PFSK-1 (cell line): ENCODE measurements around the gene MPZL1.

Experiments used
- FOXP2 ChIP-seq: optimal IDR thresholded peaks from 2 replicates; pipeline ENCODE3; 2011; ENCODE audit warnings: borderline replicate concordance, control low read depth, inconsistent platforms; ENCODE audit not compliant: insufficient read depth; ENCODE audit errors: extremely low read length, extremely low read depth
- POLR2AphosphoS5 ChIP-seq: IDR thresholded peaks from 2 replicates; pipeline ENCODE4 v1.6.1; 2012; ENCODE audit warnings: low read depth, mild to moderate bottlenecking, control low read depth, low read length, moderate library complexity
- SIN3A ChIP-seq: IDR thresholded peaks from 2 replicates; pipeline ENCODE4 v1.6.1; 2012; ENCODE audit warnings: mild to moderate bottlenecking, low read length, moderate library complexity, borderline replicate concordance; ENCODE audit not compliant: insufficient read depth
- TAF1 ChIP-seq: IDR thresholded peaks from 2 replicates; pipeline ENCODE4 v1.6.1; 2012; ENCODE audit warnings: low read length, control low read depth, borderline replicate concordance; ENCODE audit not compliant: insufficient read depth
- TF ChIP-seq, protein P1 (sequence below), 2 experiments: IDR thresholded peaks; 2 replicates each; pipeline versions ENCODE4 v1.6.1 to v1.8.0; 2011 to 2012; ENCODE audit warnings: low read depth in 2 of 2, low read length in 2 of 2, control low read depth in 1 of 2, inconsistent platforms in 1 of 2, mild to moderate bottlenecking in 1 of 2, moderate library complexity in 1 of 2; ENCODE audit not compliant: insufficient read depth in 1 of 2

Gene MPZL1

DNA sequence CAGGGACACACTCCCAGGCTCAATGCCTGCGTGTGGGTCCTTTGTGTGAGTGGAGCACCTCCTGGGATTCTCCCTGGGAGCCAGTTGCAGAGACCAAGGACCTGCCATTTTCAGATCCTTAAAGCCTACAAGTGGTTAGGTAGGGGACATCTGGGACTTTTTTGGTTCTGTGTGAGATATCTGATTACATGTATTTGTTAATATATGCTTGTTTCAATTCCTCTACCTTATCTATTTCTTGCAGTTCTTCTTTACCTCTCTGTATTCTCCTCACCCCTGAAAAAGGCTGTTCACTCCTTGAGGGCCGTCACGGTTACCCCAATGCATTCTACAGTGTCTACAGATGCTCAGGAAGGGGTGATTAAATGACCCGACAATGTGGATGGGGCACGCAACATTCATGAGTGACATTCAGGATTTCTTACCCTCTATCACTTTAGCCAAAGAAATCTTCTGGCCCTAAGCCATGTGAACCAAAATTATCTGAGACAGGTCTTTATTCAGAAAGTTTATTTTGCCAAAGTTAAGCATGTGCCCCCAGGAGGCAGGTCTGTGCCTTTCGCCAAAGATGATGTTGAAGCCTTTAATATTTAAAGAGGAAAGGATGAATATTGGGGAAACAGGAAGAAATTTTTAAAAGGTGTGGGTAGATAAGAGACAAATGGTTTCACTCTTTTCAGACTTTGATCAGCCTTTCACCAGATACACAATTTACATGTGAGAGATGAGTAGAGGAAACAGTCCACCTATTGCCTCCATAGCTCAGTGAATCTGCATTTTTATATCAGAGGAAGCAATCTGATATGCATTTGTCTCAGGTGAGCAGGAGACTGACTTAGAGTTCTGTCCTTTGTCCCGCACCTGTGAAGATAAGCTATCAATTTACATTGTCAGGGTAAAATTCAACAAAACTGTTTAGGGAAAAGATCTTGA lies 44.6 kb upstream of the MPZL1 start:
- no peak for TF ChIP-seq SIN3A
- no peak for TF ChIP-seq POLR2AphosphoS5

DNA sequence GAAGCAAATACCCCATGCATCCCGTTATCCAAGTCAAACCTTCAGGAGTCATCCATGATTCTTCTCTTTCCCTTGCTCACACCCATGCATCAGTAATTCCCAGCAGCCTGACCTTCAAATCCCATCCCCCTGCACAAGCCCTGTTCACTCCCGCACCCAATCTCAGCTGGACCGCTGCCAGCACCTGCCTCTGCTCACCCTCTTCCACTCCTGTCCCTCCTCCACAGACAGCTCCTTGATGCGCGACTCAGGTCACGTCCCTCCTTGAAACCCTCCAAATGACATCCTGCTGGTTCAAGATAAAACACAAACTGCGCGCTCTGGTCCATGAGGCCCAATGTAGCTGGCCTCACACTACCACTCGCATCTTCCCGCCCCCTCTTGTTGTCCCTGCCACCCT lies 43.4 kb upstream of the MPZL1 start:
- TF ChIP-seq TAF1 (no peak), POLR2AphosphoS5 (no peak), SIN3A (no peak), FOXP2 (no peak)
- TF ChIP-seq, protein P1, sequence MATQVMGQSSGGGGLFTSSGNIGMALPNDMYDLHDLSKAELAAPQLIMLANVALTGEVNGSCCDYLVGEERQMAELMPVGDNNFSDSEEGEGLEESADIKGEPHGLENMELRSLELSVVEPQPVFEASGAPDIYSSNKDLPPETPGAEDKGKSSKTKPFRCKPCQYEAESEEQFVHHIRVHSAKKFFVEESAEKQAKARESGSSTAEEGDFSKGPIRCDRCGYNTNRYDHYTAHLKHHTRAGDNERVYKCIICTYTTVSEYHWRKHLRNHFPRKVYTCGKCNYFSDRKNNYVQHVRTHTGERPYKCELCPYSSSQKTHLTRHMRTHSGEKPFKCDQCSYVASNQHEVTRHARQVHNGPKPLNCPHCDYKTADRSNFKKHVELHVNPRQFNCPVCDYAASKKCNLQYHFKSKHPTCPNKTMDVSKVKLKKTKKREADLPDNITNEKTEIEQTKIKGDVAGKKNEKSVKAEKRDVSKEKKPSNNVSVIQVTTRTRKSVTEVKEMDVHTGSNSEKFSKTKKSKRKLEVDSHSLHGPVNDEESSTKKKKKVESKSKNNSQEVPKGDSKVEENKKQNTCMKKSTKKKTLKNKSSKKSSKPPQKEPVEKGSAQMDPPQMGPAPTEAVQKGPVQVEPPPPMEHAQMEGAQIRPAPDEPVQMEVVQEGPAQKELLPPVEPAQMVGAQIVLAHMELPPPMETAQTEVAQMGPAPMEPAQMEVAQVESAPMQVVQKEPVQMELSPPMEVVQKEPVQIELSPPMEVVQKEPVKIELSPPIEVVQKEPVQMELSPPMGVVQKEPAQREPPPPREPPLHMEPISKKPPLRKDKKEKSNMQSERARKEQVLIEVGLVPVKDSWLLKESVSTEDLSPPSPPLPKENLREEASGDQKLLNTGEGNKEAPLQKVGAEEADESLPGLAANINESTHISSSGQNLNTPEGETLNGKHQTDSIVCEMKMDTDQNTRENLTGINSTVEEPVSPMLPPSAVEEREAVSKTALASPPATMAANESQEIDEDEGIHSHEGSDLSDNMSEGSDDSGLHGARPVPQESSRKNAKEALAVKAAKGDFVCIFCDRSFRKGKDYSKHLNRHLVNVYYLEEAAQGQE (IDR thresholded peaks at IDR 0.05; ENCODE audit: insufficient read depth in 1 of 2, low read depth in 2 of 2, low read length in 2 of 2): no peak

DNA sequence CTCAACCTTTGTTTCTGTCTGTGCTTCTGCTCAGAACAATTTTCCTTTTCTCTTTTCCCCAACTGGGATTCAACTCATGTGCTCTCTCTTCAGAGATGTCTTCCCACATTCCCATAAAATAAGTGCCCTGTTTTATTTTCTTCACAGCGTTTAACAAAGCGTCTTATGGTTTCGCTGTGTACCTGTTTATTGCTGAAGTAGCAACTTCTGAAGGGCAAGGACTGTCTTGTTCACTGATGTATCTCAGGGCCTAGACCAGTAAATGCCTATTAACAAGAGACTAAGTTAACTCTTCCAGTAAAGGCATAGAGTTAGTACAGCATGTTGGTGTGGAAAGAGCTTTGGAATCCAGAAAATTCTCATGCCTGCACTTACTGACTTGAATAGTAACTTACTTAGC lies 42.9 kb upstream of the MPZL1 start:
- TF ChIP-seq POLR2AphosphoS5 (no peak), SIN3A (no peak), TAF1 (no peak), FOXP2 (no peak)
- TF ChIP-seq, protein P1 (IDR thresholded peaks at IDR 0.05; ENCODE audit: insufficient read depth in 1 of 2, low read depth in 2 of 2, low read length in 2 of 2): no peak

DNA sequence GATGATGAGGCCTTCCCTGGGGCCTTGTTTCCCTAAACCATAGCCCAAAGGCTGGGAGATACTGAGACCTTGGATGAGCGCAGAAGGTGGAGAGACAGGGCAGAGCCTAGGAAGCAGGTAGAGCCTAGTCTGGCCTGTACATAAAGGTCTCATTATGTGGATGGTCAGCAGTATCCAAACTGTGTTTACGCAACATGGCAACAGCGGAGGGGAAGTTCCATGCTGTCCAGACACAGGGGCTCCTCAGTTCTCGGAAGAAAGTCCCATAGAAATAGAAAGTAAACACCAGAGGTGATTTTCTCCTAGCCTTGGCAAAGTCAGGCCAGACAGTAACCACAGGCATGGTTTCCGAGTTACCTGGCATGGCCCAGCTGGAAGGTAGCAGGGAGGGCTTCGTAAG lies 42.1 kb upstream of the MPZL1 start:
- no peak for TF ChIP-seq FOXP2

DNA sequence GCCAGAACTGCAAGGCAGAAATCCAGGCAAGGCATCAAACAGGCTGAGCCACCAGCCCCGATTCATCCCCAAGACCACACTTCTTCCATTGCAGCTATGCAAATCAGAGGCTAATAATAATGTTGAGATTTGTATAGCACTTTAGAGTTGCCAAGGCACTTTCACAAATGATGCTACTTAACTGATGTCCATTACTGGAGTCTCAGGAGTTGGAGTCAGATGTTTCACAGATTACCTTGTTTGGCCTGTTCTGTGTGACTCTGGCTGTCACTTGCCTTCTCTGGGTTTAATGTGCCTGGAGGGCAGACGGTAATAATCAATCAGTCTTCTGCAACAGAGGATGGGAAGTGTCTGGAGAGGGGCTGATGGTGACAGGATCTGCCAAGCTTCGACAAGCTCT lies 40.8 kb upstream of the MPZL1 start:
- TF ChIP-seq TAF1 (no peak), SIN3A (no peak), FOXP2 (no peak), POLR2AphosphoS5 (no peak)
- TF ChIP-seq, protein P1 (IDR thresholded peaks at IDR 0.05; ENCODE audit: insufficient read depth in 1 of 2, low read depth in 2 of 2, low read length in 2 of 2): no peak

DNA sequence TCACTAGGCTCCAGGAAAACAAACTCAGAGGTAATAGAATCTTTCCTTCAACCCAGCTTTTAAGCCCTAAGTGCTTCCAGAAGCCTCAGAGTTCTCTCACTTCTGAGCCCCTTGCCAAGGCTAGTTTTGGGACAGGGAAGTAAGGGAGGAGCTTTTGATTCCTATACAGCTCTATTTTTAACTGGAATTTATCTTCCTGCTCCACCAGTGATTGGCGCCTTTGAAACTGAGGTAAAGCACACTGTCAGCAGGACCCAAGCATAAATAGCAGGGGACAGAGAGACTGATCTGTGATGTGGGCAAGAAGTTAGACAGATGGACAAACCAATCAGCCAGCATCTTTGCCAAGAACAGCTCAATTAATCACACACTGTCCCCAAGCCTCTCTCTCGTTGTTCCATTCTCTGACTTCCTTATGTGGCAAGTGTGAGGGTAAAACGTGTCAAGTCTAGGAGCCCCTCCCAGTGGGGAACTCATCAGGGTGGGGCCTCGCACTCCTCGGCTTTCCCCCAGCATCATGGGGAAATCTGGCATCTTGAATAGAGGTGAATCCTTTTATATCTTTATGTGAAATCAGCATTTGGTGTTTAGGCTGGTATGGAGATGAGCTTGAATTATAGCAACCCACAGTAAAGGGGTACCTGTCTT lies 40.2 kb upstream of the MPZL1 start:
- TF ChIP-seq POLR2AphosphoS5: no peak
- TF ChIP-seq TAF1: no peak
- TF ChIP-seq, protein P1 (IDR thresholded peaks at IDR 0.05; ENCODE audit: insufficient read depth in 1 of 2, low read depth in 2 of 2, low read length in 2 of 2): no peak
- no peak for TF ChIP-seq FOXP2
- no peak for TF ChIP-seq SIN3A
